GM10847 (cell line): ENCODE measurements around the gene DPYSL5.

Experiments
- POLR2A ChIP-seq: IDR thresholded peaks from 2 replicates; pipeline ENCODE4 v1.6.1; 2011; ENCODE audit not compliant: insufficient read length; ENCODE audit errors: extremely low read depth

The DPYSL5 gene

GRCh38 chr2:26847655-26848335, at the start of gene DPYSL5:
Gene DPYSL5 (plus strand): TSS chr2:26848132. CDS start chr2:26898500, 50,368 bp downstream.
- no peak for TF ChIP-seq POLR2A

GRCh38 chr2:26801328-26801727, 46.6 kb upstream of the DPYSL5 start:
- no peak for TF ChIP-seq POLR2A

- TF ChIP-seq POLR2A: no peak
Observed at GRCh38 chr2:26801796-26802195, 46.1 kb upstream of the DPYSL5 start.

- no peak for TF ChIP-seq POLR2A
Observed at GRCh38 chr2:26805241-26805676, 42.7 kb upstream of the DPYSL5 start.

GRCh38 chr2:26807788-26808460, 40.0 kb upstream of the DPYSL5 start:
- no peak for TF ChIP-seq POLR2A

GRCh38 chr2:26809211-26809610, 38.7 kb upstream of the DPYSL5 start:
- no peak for TF ChIP-seq POLR2A

GRCh38 chr2:26809876-26810577, 37.9 kb upstream of the DPYSL5 start:
- no peak for TF ChIP-seq POLR2A

- no peak for TF ChIP-seq POLR2A
Observed at GRCh38 chr2:26811261-26811660, 36.7 kb upstream of the DPYSL5 start.

GRCh38 chr2:26811791-26812694, 35.9 kb upstream of the DPYSL5 start:
- no peak for TF ChIP-seq POLR2A

- no peak for TF ChIP-seq POLR2A
Observed at GRCh38 chr2:26812731-26813130, 35.2 kb upstream of the DPYSL5 start.

- no peak for TF ChIP-seq POLR2A
Observed at GRCh38 chr2:26816893-26817292, 31.0 kb upstream of the DPYSL5 start.

GRCh38 chr2:26818255-26818654, 29.7 kb upstream of the DPYSL5 start:
- no peak for TF ChIP-seq POLR2A

GRCh38 chr2:26818972-26819371, 29.0 kb upstream of the DPYSL5 start:
- no peak for TF ChIP-seq POLR2A

GRCh38 chr2:26820932-26821331, 27.0 kb upstream of the DPYSL5 start:
- TF ChIP-seq POLR2A: no peak

- TF ChIP-seq POLR2A: no peak
Observed at GRCh38 chr2:26822877-26823276, 25.1 kb upstream of the DPYSL5 start.
